DND-41 (cell line): Measurements from ENCODE around the gene LRRC61.

ENCODE experiments used
- EZH2 ChIP-seq: IDR thresholded peaks from 3 replicates; pipeline ENCODE4 v1.6.1; 2012; ENCODE audit warnings: borderline replicate concordance, low read depth, mild to moderate bottlenecking, moderate library complexity, low read length, inconsistent platforms; ENCODE audit not compliant: severe bottlenecking
- TF ChIP-seq, protein P1 (sequence below): IDR thresholded peaks from 2 replicates; pipeline ENCODE4 v1.5.1; 2012; ENCODE audit warnings: borderline replicate concordance, low read length, moderate library complexity, mild to moderate bottlenecking; ENCODE audit not compliant: poor library complexity, severe bottlenecking; ENCODE audit errors: extremely low read depth

DNA sequence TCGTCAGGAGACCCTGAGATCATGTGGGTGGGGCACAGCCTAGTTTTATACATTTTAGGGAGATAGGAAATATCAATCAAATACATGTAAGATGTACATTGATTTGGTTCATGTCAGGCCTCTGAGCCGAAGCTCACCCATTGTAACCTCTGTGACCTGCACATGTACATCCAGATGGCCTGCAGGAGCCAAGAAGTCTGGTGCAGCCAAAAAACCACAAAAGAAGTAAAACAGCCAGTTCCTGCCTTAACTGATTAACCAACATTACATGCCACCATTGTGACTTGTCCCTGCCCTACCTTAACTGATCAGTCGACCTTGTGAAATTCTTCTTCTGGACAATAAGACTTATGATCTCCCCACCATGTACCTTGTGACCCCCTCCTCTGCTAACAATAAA lies 16.0 kb upstream of the LRRC61 start:
- TF ChIP-seq EZH2, result no peak
- TF ChIP-seq, protein P1, sequence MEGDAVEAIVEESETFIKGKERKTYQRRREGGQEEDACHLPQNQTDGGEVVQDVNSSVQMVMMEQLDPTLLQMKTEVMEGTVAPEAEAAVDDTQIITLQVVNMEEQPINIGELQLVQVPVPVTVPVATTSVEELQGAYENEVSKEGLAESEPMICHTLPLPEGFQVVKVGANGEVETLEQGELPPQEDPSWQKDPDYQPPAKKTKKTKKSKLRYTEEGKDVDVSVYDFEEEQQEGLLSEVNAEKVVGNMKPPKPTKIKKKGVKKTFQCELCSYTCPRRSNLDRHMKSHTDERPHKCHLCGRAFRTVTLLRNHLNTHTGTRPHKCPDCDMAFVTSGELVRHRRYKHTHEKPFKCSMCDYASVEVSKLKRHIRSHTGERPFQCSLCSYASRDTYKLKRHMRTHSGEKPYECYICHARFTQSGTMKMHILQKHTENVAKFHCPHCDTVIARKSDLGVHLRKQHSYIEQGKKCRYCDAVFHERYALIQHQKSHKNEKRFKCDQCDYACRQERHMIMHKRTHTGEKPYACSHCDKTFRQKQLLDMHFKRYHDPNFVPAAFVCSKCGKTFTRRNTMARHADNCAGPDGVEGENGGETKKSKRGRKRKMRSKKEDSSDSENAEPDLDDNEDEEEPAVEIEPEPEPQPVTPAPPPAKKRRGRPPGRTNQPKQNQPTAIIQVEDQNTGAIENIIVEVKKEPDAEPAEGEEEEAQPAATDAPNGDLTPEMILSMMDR, result no peak
